GM12872 (cell line): ENCODE data around the gene PLEKHH1.

Experiments
- CTCF ChIP-seq: IDR thresholded peaks from 3 replicates; pipeline ENCODE4 v1.5.1; 2011; ENCODE audit warnings: low read depth, mild to moderate bottlenecking, low read length, moderate library complexity; ENCODE audit not compliant: insufficient read depth

The PLEKHH1 gene

GRCh38 chr14:67580336-67581171 lies 47.5 kb downstream of the PLEKHH1 start:
- TF ChIP-seq CTCF = no peak

GRCh38 chr14:67581643-67582042 lies 48.6 kb downstream of the PLEKHH1 start:
- no peak for TF ChIP-seq CTCF

- no peak for TF ChIP-seq CTCF
Measured at GRCh38 chr14:67582061-67582460, 49.0 kb downstream of the PLEKHH1 start.

GRCh38 chr14:67583711-67584644 lies 50.9 kb downstream of the PLEKHH1 start:
- TF ChIP-seq CTCF = peak; percentile 79

- TF ChIP-seq CTCF = no peak
Measured at GRCh38 chr14:67584978-67585377, 51.9 kb downstream of the PLEKHH1 start.

- TF ChIP-seq CTCF = no peak
Measured at GRCh38 chr14:67586369-67586768, 53.3 kb downstream of the PLEKHH1 start.

- no peak for TF ChIP-seq CTCF
Measured at GRCh38 chr14:67589204-67589770, 56.2 kb downstream of the PLEKHH1 start.
